ENCODE measurements around the gene HJURP. TPM values are rescaled to one million over a fixed set of nuclear protein-coding genes. Genes with fewer than 3 reads are reported as not detected.
A peak's percentile ranks its signal among the peaks of the same experiment; 100 is the strongest.

The HJURP gene
- total RNA-seq, 1 donor from 2014 or later, result 19.4 TPM

DNA sequence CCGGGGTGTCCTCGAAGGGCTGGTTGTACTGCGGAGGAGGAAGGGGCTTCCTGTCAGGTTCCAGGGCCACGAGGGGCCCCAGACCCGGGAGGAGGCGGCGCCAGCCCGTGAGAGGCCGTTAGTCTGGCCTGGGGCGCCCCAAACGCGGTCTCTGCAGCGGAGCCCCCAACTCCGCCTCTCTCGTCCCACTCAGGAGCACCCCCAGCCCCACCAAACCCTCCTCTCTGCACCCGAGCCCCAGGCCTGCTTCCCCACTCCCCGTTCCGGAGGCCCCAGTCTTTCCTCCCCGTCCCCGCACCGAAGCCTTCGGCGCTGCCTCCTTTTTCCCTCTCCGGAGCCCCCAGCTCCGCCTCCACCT, 473 bp downstream of the HJURP start:
- no peak for DNase-seq (ENCODE audit: low spot score in 2 of 2, unreplicated experiment in 2 of 2)
- peak overlapping the region; percentile 98 for H3K4me3 Mint-ChIP-seq
- no peaks in the 10 kb centered on the region for H3K27me3 Mint-ChIP-seq (ENCODE audit: low read depth)
- H3K9me3 Mint-ChIP-seq, result no peaks in the 10 kb centered on the region
- TF ChIP-seq, protein P1, sequence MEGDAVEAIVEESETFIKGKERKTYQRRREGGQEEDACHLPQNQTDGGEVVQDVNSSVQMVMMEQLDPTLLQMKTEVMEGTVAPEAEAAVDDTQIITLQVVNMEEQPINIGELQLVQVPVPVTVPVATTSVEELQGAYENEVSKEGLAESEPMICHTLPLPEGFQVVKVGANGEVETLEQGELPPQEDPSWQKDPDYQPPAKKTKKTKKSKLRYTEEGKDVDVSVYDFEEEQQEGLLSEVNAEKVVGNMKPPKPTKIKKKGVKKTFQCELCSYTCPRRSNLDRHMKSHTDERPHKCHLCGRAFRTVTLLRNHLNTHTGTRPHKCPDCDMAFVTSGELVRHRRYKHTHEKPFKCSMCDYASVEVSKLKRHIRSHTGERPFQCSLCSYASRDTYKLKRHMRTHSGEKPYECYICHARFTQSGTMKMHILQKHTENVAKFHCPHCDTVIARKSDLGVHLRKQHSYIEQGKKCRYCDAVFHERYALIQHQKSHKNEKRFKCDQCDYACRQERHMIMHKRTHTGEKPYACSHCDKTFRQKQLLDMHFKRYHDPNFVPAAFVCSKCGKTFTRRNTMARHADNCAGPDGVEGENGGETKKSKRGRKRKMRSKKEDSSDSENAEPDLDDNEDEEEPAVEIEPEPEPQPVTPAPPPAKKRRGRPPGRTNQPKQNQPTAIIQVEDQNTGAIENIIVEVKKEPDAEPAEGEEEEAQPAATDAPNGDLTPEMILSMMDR (IDR thresholded peaks at IDR 0.05; ENCODE audit: unreplicated experiment), result no peak
- H3K4me1 Mint-ChIP-seq, result peaks cover 29% of the 10 kb centered on the region
- H3K36me3 Mint-ChIP-seq, result peaks cover 3% of the 10 kb centered on the region
- peak overlapping the region; percentile 96 for H3K27ac Mint-ChIP-seq

- peaks cover 29% of the 10 kb centered on the region for H3K4me1 Mint-ChIP-seq
- TF ChIP-seq, protein P1 (IDR thresholded peaks at IDR 0.05; ENCODE audit: unreplicated experiment), result no peak
- no peaks in the 10 kb centered on the region for H3K27me3 Mint-ChIP-seq (ENCODE audit: low read depth)
- no peak for DNase-seq (ENCODE audit: low spot score in 2 of 2, unreplicated experiment in 2 of 2)
- peak overlapping the region; percentile 98 for H3K4me3 Mint-ChIP-seq
- H3K36me3 Mint-ChIP-seq, result peaks cover 6% of the 10 kb centered on the region
- H3K9me3 Mint-ChIP-seq, result no peaks in the 10 kb centered on the region
- no peak overlapping the region for H3K27ac Mint-ChIP-seq
These were observed 982 bp downstream of the HJURP start for GRCh38 chr2:233853353-233853752.

DNA sequence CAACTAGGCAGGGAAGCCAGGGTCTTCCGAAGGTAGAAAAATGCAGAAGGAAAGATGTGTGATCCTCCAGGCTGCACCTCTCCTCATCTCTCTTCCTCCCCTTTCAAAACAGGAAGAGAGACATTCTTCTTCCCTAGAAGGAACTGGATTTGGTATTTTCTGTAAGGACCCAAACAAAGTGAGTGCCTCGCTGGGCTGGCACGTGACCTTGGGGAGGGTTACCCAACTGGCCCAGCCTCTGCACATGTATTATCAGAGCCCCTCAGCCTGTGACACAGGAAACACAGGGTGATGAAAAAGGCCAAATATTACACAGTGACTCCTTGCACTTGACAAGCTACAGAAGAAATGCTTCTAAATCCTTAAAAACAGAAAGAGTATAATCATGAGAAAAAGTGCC, 2.3 kb downstream of the HJURP start:
- no peaks in the 10 kb centered on the region for H3K27me3 Mint-ChIP-seq (ENCODE audit: low read depth)
- H3K36me3 Mint-ChIP-seq, result peaks cover 6% of the 10 kb centered on the region
- H3K9me3 Mint-ChIP-seq, result no peaks in the 10 kb centered on the region
- H3K4me3 Mint-ChIP-seq, result peak overlapping the region; percentile 98
- DNase-seq (ENCODE audit: low spot score in 2 of 2, unreplicated experiment in 2 of 2), result no peak
- no peak overlapping the region for H3K27ac Mint-ChIP-seq
- peaks cover 29% of the 10 kb centered on the region for H3K4me1 Mint-ChIP-seq
- TF ChIP-seq, protein P1 (IDR thresholded peaks at IDR 0.05; ENCODE audit: unreplicated experiment), result no peak

GRCh38 chr2:233851169-233851568, 3.2 kb downstream of the HJURP start:
- H3K4me3 Mint-ChIP-seq, result no peak overlapping the region
- no peaks in the 10 kb centered on the region for H3K27me3 Mint-ChIP-seq (ENCODE audit: low read depth)
- no peak overlapping the region for H3K27ac Mint-ChIP-seq
- no peaks in the 10 kb centered on the region for H3K9me3 Mint-ChIP-seq
- peaks cover 12% of the 10 kb centered on the region for H3K36me3 Mint-ChIP-seq
- H3K4me1 Mint-ChIP-seq, result peaks cover 29% of the 10 kb centered on the region
- no peak for DNase-seq (ENCODE audit: low spot score in 2 of 2, unreplicated experiment in 2 of 2)
- TF ChIP-seq, protein P1 (IDR thresholded peaks at IDR 0.05; ENCODE audit: unreplicated experiment), result no peak

DNA sequence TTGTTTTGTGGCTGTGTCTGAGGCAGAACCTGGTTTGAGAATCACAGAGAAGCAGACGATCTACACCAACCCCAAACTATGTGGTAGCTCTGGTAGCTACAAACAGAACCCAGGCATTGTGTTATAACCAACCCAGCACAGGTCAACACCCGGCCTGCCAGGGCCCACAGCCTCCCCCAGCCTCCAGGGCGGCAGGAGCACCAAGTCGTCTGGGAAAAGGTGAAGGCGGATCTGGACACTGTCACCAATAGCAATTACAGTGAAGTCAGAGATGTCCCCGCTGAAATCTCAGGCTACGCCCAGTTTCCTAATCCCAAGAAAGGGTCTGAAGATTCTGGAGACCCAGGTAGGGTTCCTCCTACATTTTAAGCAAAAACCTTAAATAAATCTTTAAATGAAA, 3.6 kb downstream of the HJURP start:
- H3K4me3 Mint-ChIP-seq, result no peak overlapping the region
- peaks cover 29% of the 10 kb centered on the region for H3K4me1 Mint-ChIP-seq
- H3K27ac Mint-ChIP-seq, result no peak overlapping the region
- H3K9me3 Mint-ChIP-seq, result no peaks in the 10 kb centered on the region
- no peaks in the 10 kb centered on the region for H3K27me3 Mint-ChIP-seq (ENCODE audit: low read depth)
- peaks cover 14% of the 10 kb centered on the region for H3K36me3 Mint-ChIP-seq
- DNase-seq (ENCODE audit: low spot score in 2 of 2, unreplicated experiment in 2 of 2), result no peak
- TF ChIP-seq, protein P1 (IDR thresholded peaks at IDR 0.05; ENCODE audit: unreplicated experiment), result no peak
